Ovary (tissue), 9 donors: Measurements from ENCODE around the gene MEOX2. TPM values are rescaled to one million over a fixed set of nuclear protein-coding genes. Genes with fewer than 3 reads are reported as not detected.

Source experiments
- DNase-seq, 5 donors: peaks; one replicate each; pipeline ENCODE4 v3.0.0-alpha.2; 2019 to 2020
- H3K27ac ChIP-seq, 2 donors: fragments of 200-600 bp; one replicate each; pipeline versions ENCODE4 v1.5.1 to v1.8.0; 2019 to 2022
- H3K27me3 ChIP-seq: fragments of 200-600 bp; one replicate; pipeline ENCODE4 v1.8.0; 2022
- H3K36me3 ChIP-seq: fragments of 200-600 bp; sonication (generic); one replicate; pipeline ENCODE4 v1.5.1; 2019
- H3K4me1 ChIP-seq: one replicate; pipeline ENCODE4 v1.8.1; 2013; ENCODE audit warnings: mild to moderate bottlenecking, moderate library complexity; ENCODE audit not compliant: insufficient read depth
- H3K4me3 ChIP-seq: fragments of 200-600 bp; sonication (generic); one replicate; pipeline ENCODE4 v1.5.1; 2017
- H3K9me3 ChIP-seq, 2 donors: fragments of 200-600 bp in 1 of 2; sonication (generic) in 1 of 2; one replicate each; pipeline versions ENCODE4 v1.5.1 to v1.8.1; 2013 to 2019; ENCODE audit warnings: mild to moderate bottlenecking in 1 of 2, moderate library complexity in 1 of 2
- CTCF ChIP-seq, 3 donors: fragments of 450-650 bp in 2 of 3; fragments of 200-600 bp in 1 of 3; IDR thresholded peaks; one replicate each; pipeline versions ENCODE4 v1.5.1 to v1.8.0; 2016 to 2022; ENCODE audit warnings: antibody characterized with exemption in 3 of 3, mild to moderate bottlenecking in 1 of 3
- EP300 ChIP-seq: sonication (generic); formaldehyde crosslinking; IDR thresholded peaks from one replicate; pipeline ENCODE4 v1.6.1; 2017; ENCODE audit warnings: antibody characterized with exemption
- POLR2A ChIP-seq: fragments of 450-650 bp; IDR thresholded peaks from one replicate; pipeline ENCODE4 v1.6.1; 2017; ENCODE audit warnings: antibody characterized with exemption, mild to moderate bottlenecking, moderate library complexity
- WGBS, 3 donors: extraction: QIAGEN DNeasy Blood & Tissue Kit in 1 of 3; methylation state at CpG; one replicate each; pipeline versions ENCODE4 v1.1.5 to v1.1.7; 2013 to 2017; 5-methylcytosine and 5-hydroxymethylcytosine counted together
- intact Hi-C, 4 donors: fragments of 100-400 bp; cut with DNase I; formaldehyde crosslinking; loops; one replicate each; pipeline versions ENCODE4 v1.11.0 to v1.15.1; 2022 to 2023
- polyA plus RNA-seq, 2 donors: library from polyadenylated mRNA; stranded (reverse); fragments of 200-250 nt in 1 of 2; fragments of 350-450 nt in 1 of 2; fragmentation: Illumina TruSeq in 1 of 2; extraction: RNeasy Lipid Tissue Mini Kit (QIAGEN cat#74804) in 1 of 2; gene quantifications; one replicate each; pipeline ENCODE4 v1.2.3, GENCODE V29; 2013 to 2014
- total RNA-seq, 7 donors: library from RNA; depleted of rRNA in 2 of 7; stranded (reverse); fragments of >200 nt in 2 of 7; fragmentation: NEBNext Ultra II Directional in 3 of 7; extraction: Animal tissue kit (Norgen Biotek cat#: 25700) in 3 of 7; gene quantifications; one replicate each; pipeline versions ENCODE4 v1.1.0 to v1.2.4, GENCODE V29; 2016 to 2023
- donor health status: DM: no; HTN: no; CAD: no; lungs with moderate emphysema.
- donor health status: DM: no; HTN: no; CAD: no.
- donor health status: Bipolar disorder and iron deficiency.
- donor health status: DM: yes; HTN: yes; CAD: no.
- donor health status: DM: no; HTN: no; CAD: no.
- donor health status: DM: yes; HTN: yes; CAD: no.

Gene MEOX2
- total and polyA plus RNA-seq, 9 donors, result 1.3 to 15.4 (median 1.6) TPM

DNA sequence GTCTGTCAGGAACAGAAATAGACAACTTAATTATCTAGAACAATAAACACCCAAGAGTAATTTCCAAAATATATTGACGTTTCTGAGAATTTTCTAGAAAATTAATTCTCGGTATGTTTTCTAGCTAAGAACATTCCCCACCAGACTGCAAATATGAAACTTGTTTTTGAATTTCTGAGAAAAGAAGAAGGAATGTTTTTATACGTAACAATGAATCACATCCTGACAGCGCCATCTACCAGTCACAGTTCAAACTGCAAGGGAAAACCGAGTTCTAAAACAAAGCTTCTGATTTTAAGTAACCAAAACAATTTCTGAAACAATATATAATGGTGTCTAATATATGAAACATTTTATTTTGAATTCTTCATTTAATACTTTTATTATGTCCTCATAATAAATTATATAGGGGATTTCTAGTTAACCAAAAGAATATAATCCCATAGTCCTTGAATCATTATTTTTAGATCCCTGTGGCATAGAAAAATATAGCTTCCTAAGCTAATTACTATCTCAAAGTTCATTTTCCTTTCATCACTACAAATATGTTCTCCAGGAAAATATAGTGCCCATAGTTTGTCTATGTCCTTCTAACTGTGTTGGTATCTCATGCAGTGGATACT lies 34.5 kb upstream of the MEOX2 start:
- H3K27me3 ChIP-seq, result no peaks in the 10 kb centered on the region
- DNase-seq, result peak in 1 of 5 donors; percentile 34
- no peak overlapping the region for H3K4me3 ChIP-seq
- TF ChIP-seq CTCF (IDR thresholded peaks at IDR 0.05) (peak in 1 of 3 donors; percentile 26), EP300 (no peak)
- H3K9me3 ChIP-seq, result no peaks in the 10 kb centered on the region
- 55 to 69% (median 59%) methylated on average over 5 of the region's 5 CpGs for WGBS, 3 donors
- intact Hi-C loops, result no loop called here
- no peaks in the 10 kb centered on the region for H3K36me3 ChIP-seq
- H3K27ac ChIP-seq, result no peak overlapping the region
- H3K4me1 ChIP-seq, result no peaks in the 10 kb centered on the region

GRCh38 chr7:15719311-15719710 lies 32.8 kb upstream of the MEOX2 start:
- no peak overlapping the region for H3K4me3 ChIP-seq
- 86 to 94% (median 90%) methylated on average over 1 of the region's 1 CpG for WGBS, 3 donors
- intact Hi-C loops, result no loop called here
- no peaks in the 10 kb centered on the region for H3K36me3 ChIP-seq
- TF ChIP-seq EP300, result no peak
- TF ChIP-seq POLR2A, result no peak
- no peak for TF ChIP-seq CTCF (IDR thresholded peaks at IDR 0.05)
- no peaks in the 10 kb centered on the region for H3K9me3 ChIP-seq
- no peak overlapping the region for H3K27ac ChIP-seq
- no peaks in the 10 kb centered on the region for H3K4me1 ChIP-seq
- DNase-seq, result no peak
- H3K27me3 ChIP-seq, result no peaks in the 10 kb centered on the region

GRCh38 chr7:15715435-15715834 lies 29.0 kb upstream of the MEOX2 start:
- no peak for DNase-seq
- H3K9me3 ChIP-seq, result no peaks in the 10 kb centered on the region
- H3K27me3 ChIP-seq, result no peaks in the 10 kb centered on the region
- intact Hi-C loops, result no loop called here
- no peaks in the 10 kb centered on the region for H3K4me1 ChIP-seq
- H3K36me3 ChIP-seq, result no peaks in the 10 kb centered on the region
- no peak overlapping the region for H3K27ac ChIP-seq
- TF ChIP-seq EP300, result no peak
- TF ChIP-seq POLR2A, result no peak
- no peak for TF ChIP-seq CTCF (IDR thresholded peaks at IDR 0.05)
- H3K4me3 ChIP-seq, result no peak overlapping the region
- WGBS, 3 donors, result 77 to 85% (median 79%) methylated on average over 2 of the region's 2 CpGs

GRCh38 chr7:15709978-15710377 lies 23.5 kb upstream of the MEOX2 start:
- no peak overlapping the region for H3K4me3 ChIP-seq
- intact Hi-C loops, result no loop called here
- TF ChIP-seq CTCF (IDR thresholded peaks at IDR 0.05) (no peak), POLR2A (no peak), EP300 (no peak)
- H3K27ac ChIP-seq, result no peak overlapping the region
- H3K4me1 ChIP-seq, result no peaks in the 10 kb centered on the region
- no peak for DNase-seq
- 84 to 89% (median 85%) methylated on average over 3 of the region's 3 CpGs for WGBS, 3 donors
- H3K36me3 ChIP-seq, result no peaks in the 10 kb centered on the region
- H3K9me3 ChIP-seq, result no peaks in the 10 kb centered on the region
- no peaks in the 10 kb centered on the region for H3K27me3 ChIP-seq
